Colonic mucosa (tissue), 4 donors: ENCODE measurements around the gene KIAA0825. TPM values are rescaled to one million over a fixed set of nuclear protein-coding genes. Genes with fewer than 3 reads are reported as not detected.

Experiments used
- DNase-seq: peaks from one replicate; pipeline ENCODE4 v3.0.0-alpha.2; 2020
- H3K27ac ChIP-seq: fragments of 200-600 bp; one replicate; pipeline ENCODE4 v1.8.0; 2021
- H3K27me3 ChIP-seq: fragments of 200-600 bp; one replicate; pipeline ENCODE4 v1.8.0; 2021
- H3K36me3 ChIP-seq: fragments of 200-600 bp; one replicate; pipeline ENCODE4 v1.8.0; 2021
- H3K4me1 ChIP-seq: fragments of 200-600 bp; one replicate; pipeline ENCODE4 v1.8.0; 2021; ENCODE audit warnings: mild to moderate bottlenecking
- H3K4me3 ChIP-seq: fragments of 200-600 bp; one replicate; pipeline ENCODE4 v1.8.0; 2021
- H3K9ac ChIP-seq, 2 donors: one replicate each; pipeline ENCODE4 v1.7.0; 2013; ENCODE audit warnings: control low read depth in 2 of 2, low read depth in 2 of 2, low read length in 2 of 2
- H3K9me3 ChIP-seq: fragments of 200-600 bp; one replicate; pipeline ENCODE4 v1.8.0; 2021
- intact Hi-C: fragments of 100-400 bp; cut with DNase I; formaldehyde crosslinking; loops from one replicate; pipeline ENCODE4 v1.14.1; 2022
- total RNA-seq, 2 donors: library from RNA; stranded (reverse); fragmentation: NEBNext Ultra II Directional in 1 of 2; extraction: Animal tissue kit (Norgen Biotek cat#: 25700) in 1 of 2; gene quantifications; one replicate each; pipeline ENCODE4 v1.2.1, GENCODE V29; 2021
- TF ChIP-seq, protein P1 (sequence below): fragments of 200-600 bp; IDR thresholded peaks from one replicate; pipeline ENCODE4 v1.8.0; 2022; ENCODE audit warnings: antibody characterized with exemption, mild to moderate bottlenecking
- donor health status: healthy.
- donor health status: DM: no; HTN: no; CAD: no.
- donor health status: DM: no; HTN: no; CAD: no.

The KIAA0825 gene
- total RNA-seq, 2 donors from 2014 or later: 1.1 to 1.5 TPM

DNA sequence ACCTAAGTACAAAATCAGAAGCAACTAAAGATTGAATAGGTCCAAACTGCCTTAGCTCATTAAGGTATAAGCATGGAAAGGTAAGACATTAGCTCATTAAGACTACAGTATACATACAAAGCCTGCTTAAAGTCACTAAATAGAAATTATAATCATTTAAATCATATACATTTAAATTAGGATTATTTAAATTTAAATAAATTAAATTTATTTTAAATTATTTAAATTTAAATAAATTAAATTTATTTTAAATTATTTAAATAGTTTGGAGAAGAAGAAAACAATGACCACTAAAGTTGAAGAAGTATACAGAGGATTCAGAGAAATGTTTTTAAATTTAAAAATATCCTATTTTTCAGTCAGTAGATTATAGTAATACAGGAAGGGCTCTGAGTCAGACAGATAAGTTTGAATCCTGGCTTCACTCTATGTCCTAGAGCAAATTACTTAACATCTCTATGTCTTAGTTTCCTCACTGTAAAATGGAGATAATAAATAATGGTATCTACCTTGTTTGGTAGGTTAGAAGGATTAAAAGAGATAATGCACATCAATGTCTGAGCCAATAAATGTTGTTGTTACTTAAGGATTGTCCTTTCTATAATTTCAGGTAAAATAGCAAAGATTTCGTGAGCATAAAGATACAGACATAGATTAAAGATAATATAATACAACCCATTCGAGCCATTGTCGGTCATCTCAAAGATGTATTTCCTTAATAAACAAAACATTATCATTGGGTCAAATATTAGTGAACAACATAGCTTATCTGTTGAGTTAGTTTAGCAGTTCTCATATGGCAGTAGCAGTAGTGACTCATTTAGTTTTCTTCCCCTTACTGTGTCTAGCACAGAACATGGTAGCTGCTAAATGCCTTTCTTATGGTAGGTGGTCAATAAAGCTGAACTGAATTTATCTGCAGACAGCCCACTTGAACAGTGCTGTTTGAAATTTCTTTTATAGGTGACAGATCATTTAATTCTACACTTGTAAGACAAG is 100.6 kb downstream of the KIAA0825 start:
- intact Hi-C loops: no loop called here
- Histone ChIP-seq H3K36me3 (no peaks in the 10 kb centered on the region), H3K9ac (no peak overlapping the region), H3K4me3 (no peak overlapping the region), H3K27ac (no peak overlapping the region), H3K27me3 (no peaks in the 10 kb centered on the region), H3K4me1 (no peaks in the 10 kb centered on the region), H3K9me3 (no peaks in the 10 kb centered on the region)
- TF ChIP-seq, protein P1, sequence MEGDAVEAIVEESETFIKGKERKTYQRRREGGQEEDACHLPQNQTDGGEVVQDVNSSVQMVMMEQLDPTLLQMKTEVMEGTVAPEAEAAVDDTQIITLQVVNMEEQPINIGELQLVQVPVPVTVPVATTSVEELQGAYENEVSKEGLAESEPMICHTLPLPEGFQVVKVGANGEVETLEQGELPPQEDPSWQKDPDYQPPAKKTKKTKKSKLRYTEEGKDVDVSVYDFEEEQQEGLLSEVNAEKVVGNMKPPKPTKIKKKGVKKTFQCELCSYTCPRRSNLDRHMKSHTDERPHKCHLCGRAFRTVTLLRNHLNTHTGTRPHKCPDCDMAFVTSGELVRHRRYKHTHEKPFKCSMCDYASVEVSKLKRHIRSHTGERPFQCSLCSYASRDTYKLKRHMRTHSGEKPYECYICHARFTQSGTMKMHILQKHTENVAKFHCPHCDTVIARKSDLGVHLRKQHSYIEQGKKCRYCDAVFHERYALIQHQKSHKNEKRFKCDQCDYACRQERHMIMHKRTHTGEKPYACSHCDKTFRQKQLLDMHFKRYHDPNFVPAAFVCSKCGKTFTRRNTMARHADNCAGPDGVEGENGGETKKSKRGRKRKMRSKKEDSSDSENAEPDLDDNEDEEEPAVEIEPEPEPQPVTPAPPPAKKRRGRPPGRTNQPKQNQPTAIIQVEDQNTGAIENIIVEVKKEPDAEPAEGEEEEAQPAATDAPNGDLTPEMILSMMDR: no peak
- no peak for DNase-seq

DNA sequence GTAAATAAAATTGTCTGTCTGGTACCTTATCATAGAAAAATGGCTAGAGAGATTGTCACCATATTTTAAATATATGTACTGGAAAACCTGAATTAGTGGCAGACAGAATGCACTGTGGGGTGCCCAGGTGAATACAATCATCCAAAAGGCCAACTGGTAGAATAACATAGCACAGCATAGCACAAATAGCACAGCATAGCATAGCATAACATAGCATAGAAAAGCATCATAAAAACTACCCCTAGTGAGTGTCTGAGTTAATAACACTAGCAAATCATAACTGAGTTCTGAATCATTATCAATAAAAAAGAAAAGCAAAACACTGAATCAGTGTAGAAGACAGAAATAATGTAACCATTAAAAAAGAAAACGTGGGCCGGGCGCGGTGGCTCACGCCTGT is 102.3 kb downstream of the KIAA0825 start:
- H3K4me3 ChIP-seq: no peak overlapping the region
- H3K9me3 ChIP-seq: no peaks in the 10 kb centered on the region
- no peaks in the 10 kb centered on the region for H3K27me3 ChIP-seq
- no peaks in the 10 kb centered on the region for H3K36me3 ChIP-seq
- DNase-seq: no peak
- H3K27ac ChIP-seq: no peak overlapping the region
- intact Hi-C loops: no loop called here
- H3K4me1 ChIP-seq: no peaks in the 10 kb centered on the region
- TF ChIP-seq, protein P1: no peak
- H3K9ac ChIP-seq: no peak overlapping the region

DNA sequence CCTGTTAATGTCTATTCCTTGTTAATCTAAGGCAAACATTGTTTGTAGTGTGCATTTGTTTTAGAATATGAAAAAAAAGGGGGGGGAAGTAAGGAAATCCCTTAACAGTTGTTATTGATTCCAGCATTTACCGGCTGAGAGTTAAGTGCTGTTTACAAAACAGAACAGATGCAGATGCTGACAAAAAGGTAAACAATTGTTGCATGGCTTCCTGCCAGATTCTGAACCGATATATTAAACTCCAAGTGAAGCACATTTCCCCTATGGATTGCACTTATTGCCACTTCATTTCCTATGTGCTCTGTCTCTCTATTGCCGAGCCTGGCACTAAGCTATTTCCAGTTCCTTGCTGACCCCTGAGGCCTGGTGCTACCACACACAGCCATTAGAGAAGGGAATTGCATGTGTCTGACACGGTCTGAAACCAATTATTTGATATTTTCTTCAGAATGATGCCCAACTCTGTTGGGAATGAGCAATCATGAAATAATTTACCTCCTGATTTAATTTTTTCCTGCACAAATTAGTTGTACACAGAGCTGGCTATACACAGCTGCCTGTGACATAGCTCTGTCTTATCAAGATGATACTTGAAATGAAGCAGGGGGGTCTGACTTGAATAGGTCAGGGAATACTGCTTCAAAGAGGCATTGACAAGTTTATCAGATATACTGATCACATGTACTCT is 109.8 kb downstream of the KIAA0825 start:
- Histone ChIP-seq H3K9me3 (no peaks in the 10 kb centered on the region), H3K4me1 (no peaks in the 10 kb centered on the region), H3K4me3 (no peak overlapping the region), H3K27me3 (no peaks in the 10 kb centered on the region), H3K36me3 (no peaks in the 10 kb centered on the region), H3K9ac (no peak overlapping the region), H3K27ac (no peak overlapping the region)
- TF ChIP-seq, protein P1: no peak
- intact Hi-C loops: no loop called here
- no peak for DNase-seq

DNA sequence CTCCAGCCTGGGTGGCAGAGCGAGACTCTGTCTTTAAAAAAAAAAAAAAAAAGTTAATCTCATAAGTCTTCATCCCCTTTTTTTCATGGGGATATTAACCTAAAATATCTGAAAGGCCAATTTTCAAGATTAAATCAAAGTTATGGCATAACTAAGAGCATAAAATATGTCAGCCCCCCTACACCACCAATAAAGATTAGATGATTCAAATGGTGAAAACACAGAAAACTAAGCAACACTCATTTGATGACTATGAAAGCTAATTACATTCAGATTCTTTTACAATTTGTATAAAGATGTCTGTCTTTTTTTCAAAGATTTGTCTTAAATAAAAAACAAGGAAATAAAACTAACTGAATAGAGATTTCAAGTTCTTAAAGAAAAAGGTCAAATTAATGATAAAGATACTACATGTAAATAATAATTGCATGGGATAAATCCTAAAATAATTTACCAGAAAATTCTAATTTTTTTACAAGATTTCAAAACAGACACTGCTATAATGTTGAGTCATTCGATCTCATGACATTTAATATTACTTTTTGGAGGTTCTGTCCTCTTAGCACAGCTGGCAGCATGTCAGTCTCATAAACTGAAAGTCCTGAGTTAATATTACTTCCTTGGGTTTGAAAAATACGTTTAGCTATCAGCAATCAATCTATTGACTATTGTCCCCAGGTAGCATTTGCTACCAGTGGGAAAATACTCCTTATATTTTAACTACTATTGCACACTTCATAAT is 112.9 kb downstream of the KIAA0825 start:
- no peak for DNase-seq
- Histone ChIP-seq H3K4me1 (no peaks in the 10 kb centered on the region), H3K27ac (no peak overlapping the region), H3K36me3 (no peaks in the 10 kb centered on the region), H3K27me3 (no peaks in the 10 kb centered on the region), H3K9ac (no peak overlapping the region), H3K4me3 (no peak overlapping the region), H3K9me3 (no peaks in the 10 kb centered on the region)
- TF ChIP-seq, protein P1: no peak
- intact Hi-C loops: no loop called here

DNA sequence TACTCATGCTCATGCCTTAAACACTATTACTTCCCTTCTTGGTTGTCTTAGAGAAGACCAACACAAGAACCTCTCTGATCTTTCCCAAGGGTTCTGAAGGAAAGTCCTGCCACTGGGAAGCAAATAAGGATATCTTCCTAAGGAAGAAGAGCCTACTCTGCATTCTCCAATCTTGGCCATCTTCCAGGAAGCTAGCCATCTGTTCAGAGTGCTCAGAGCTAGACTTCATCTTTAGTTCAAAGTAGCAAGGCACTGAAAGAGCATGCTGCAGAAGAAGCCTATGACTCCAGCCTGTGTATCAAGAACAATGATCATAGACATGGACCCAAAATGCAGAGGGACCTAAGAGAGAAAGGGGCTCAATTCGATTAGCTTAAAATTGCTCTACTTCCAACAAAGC is 114.7 kb downstream of the KIAA0825 start:
- H3K9me3 ChIP-seq: no peaks in the 10 kb centered on the region
- no peaks in the 10 kb centered on the region for H3K4me1 ChIP-seq
- H3K27ac ChIP-seq: no peak overlapping the region
- H3K36me3 ChIP-seq: no peaks in the 10 kb centered on the region
- no peak for DNase-seq
- no peak overlapping the region for H3K4me3 ChIP-seq
- no peaks in the 10 kb centered on the region for H3K27me3 ChIP-seq
- intact Hi-C loops: no loop called here
- no peak overlapping the region for H3K9ac ChIP-seq
- TF ChIP-seq, protein P1: no peak
